GM12891 (cell line): ENCODE results near the gene GID8.

Experiments used
- POLR2A ChIP-seq: IDR thresholded peaks from 2 replicates; pipeline ENCODE4 v1.6.1; 2011; ENCODE audit warnings: low read depth, low read length, control low read depth
- POU2F2 ChIP-seq: IDR thresholded peaks from 2 replicates; pipeline ENCODE4 v1.6.1; 2011; ENCODE audit warnings: low read depth, mild to moderate bottlenecking, control low read depth, low read length, moderate library complexity
- SPI1 ChIP-seq: IDR thresholded peaks from 2 replicates; pipeline ENCODE4 v1.6.1; 2011; ENCODE audit warnings: low read depth, low read length, control low read depth

GRCh38 chr20:62920039-62920645, 17.8 kb upstream of the GID8 start:
- TF ChIP-seq SPI1 (no peak), POU2F2 (no peak), POLR2A (no peak)
